Measurements from ENCODE around the gene KCNC3. TPM values are rescaled to one million over a fixed set of nuclear protein-coding genes. Genes with fewer than 3 reads are reported as not detected.

Gene KCNC3
- total RNA-seq, 1 donor from 2014 or later = not detected

- peaks cover 31% of the 10 kb centered on the region for H3K36me3 ChIP-seq (ENCODE audit: control insufficient read depth, insufficient read depth, low read length)
- H3K27me3 ChIP-seq (ENCODE audit: control insufficient read depth, insufficient read depth, low read length) = no peaks in the 10 kb centered on the region
- no peak for FAIRE-seq
- peak within 1 kb of the TSS; percentile 97 for H3K4me3 ChIP-seq (ENCODE audit: low read depth, low read length)
- peak; percentile 88 for DNase-seq (ENCODE audit: low read depth)
- no peak for TF ChIP-seq CTCF (IDR thresholded peaks at IDR 0.05; ENCODE audit: insufficient read depth, low read length, severe bottlenecking)
These were observed 47.2 kb upstream of the KCNC3 start, which contains the start of gene NR1H2 for GRCh38 chr19:50376166-50377050. Gene NR1H2, plus strand, starts transcription at chr19:50376457. Its CDS starts 1,149 bp downstream, at chr19:50377606.

GRCh38 chr19:50371914-50372475 is 42.8 kb upstream of the KCNC3 start:
- no peaks in the 10 kb centered on the region for H3K36me3 ChIP-seq (ENCODE audit: control insufficient read depth, insufficient read depth, low read length)
- no peak for TF ChIP-seq CTCF (IDR thresholded peaks at IDR 0.05; ENCODE audit: insufficient read depth, low read length, severe bottlenecking)
- H3K27me3 ChIP-seq (ENCODE audit: control insufficient read depth, insufficient read depth, low read length) = no peaks in the 10 kb centered on the region
- no peak for FAIRE-seq
- DNase-seq (ENCODE audit: low read depth) = no peak
- H3K4me3 ChIP-seq (ENCODE audit: low read depth, low read length) = no peak overlapping the region

DNA sequence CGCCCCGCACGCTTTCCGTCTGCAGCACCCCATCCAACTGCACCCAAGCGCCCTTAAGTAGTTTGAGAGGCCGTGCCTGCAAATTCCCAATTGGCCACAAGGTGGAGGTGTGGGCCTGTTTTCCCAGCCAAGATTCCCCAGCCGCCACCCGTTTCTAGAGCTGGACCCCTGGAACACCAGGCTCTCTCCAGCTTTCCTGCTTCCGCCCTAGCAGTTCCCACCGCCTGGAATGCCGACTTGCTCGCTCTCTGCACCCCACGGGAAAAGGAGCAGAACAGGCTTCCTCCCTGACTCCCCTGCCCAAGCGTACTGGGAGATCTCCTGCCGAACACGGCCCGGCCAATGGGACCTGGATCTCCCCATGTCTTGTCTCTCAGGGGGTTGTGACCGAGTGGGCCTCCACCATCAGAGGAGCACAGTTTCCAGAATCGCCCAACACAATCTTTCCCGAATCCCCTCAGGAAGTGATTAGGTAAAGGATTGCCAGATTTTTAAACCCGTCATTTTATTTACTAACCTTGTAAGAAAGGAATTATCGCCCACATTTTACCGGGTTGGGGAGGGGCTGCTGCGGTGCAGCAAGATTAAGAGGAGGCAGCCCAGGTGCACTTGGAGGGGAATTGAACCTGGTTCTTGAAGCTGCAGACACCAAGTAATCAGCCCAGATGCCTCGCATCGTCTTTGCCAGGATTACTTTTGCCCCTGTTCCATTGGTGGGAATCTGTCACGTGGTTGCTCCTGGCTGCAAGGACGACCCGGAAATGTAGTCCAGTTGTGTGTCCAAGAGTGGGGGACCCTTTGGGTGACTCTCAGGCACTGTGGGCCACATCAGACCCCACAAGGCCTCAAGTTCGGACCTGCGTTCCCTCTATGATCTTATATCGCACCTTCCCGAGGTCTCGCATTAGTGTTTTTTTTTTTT is 39.7 kb upstream of the KCNC3 start:
- Histone ChIP-seq H3K36me3 (ENCODE audit: control insufficient read depth, insufficient read depth, low read length) (no peaks in the 10 kb centered on the region), H3K4me3 (ENCODE audit: low read depth, low read length) (peak overlapping the region; percentile 55), H3K27me3 (ENCODE audit: control insufficient read depth, insufficient read depth, low read length) (no peaks in the 10 kb centered on the region)
- no peak for FAIRE-seq
- peak; percentile 88 for TF ChIP-seq CTCF (IDR thresholded peaks at IDR 0.05; ENCODE audit: insufficient read depth, low read length, severe bottlenecking)
- peak; percentile 79 for DNase-seq (ENCODE audit: low read depth)

GRCh38 chr19:50365434-50366306 is 36.5 kb upstream of the KCNC3 start, which contains the start of gene NAPSA:
Gene NAPSA, minus strand, starts transcription at chr19:50365639. Its CDS starts 18 bp downstream, at chr19:50365621.
- Histone ChIP-seq H3K27me3 (ENCODE audit: control insufficient read depth, insufficient read depth, low read length) (no peaks in the 10 kb centered on the region), H3K36me3 (ENCODE audit: control insufficient read depth, insufficient read depth, low read length) (no peaks in the 10 kb centered on the region), H3K4me3 (ENCODE audit: low read depth, low read length) (no peak within 1 kb of the TSS)
- DNase-seq (ENCODE audit: low read depth) (no peak), FAIRE-seq (no peak)
- no peak for TF ChIP-seq CTCF (IDR thresholded peaks at IDR 0.05; ENCODE audit: insufficient read depth, low read length, severe bottlenecking)
